ENCODE data around the gene BAIAP2L2. TPM values are rescaled to one million over a fixed set of nuclear protein-coding genes. Genes with fewer than 3 reads are reported as not detected.

The BAIAP2L2 gene
- total RNA-seq, 1 donor from 2014 or later, result 0.64 TPM

GRCh38 chr22:38086001-38086845 is 24.3 kb downstream of the BAIAP2L2 start:
- H3K27me3 Mint-ChIP-seq, result peaks cover 18% of the 10 kb centered on the region

GRCh38 chr22:38085501-38085900 is 25.0 kb downstream of the BAIAP2L2 start:
- Mint-ChIP-seq H3K4me3 (no peak overlapping the region), H3K27ac (no peak overlapping the region), H3K27me3 (peaks cover 18% of the 10 kb centered on the region), H3K36me3 (ENCODE audit: low read depth) (no peaks in the 10 kb centered on the region), H3K4me1 (peaks cover 7% of the 10 kb centered on the region), H3K9me3 (no peaks in the 10 kb centered on the region)
- CTCF ChIA-PET, result no interaction called here
- POLR2A ChIA-PET, result no interaction called here
- intact Hi-C loops (cut with micrococcal nuclease), result no loop called here
- DNase-seq (no peak), ATAC-seq (ENCODE audit: low read depth) (no peak)
- no peak for TF ChIP-seq CTCF (IDR thresholded peaks at IDR 0.05)

More at GRCh38 chr22:38086001-38086845, 24.3 kb downstream of the BAIAP2L2 start:
- DNase-seq, result no peak
- no peak for ATAC-seq (ENCODE audit: low read depth)
- Mint-ChIP-seq H3K4me3 (no peak overlapping the region), H3K9me3 (no peaks in the 10 kb centered on the region), H3K4me1 (peaks cover 7% of the 10 kb centered on the region), H3K36me3 (ENCODE audit: low read depth) (no peaks in the 10 kb centered on the region), H3K27ac (no peak overlapping the region)
- TF ChIP-seq CTCF (IDR thresholded peaks at IDR 0.05), result no peak
- POLR2A ChIA-PET, result no interaction called here
- CTCF ChIA-PET, result no interaction called here
- intact Hi-C loops (cut with micrococcal nuclease), result no loop called here

DNA sequence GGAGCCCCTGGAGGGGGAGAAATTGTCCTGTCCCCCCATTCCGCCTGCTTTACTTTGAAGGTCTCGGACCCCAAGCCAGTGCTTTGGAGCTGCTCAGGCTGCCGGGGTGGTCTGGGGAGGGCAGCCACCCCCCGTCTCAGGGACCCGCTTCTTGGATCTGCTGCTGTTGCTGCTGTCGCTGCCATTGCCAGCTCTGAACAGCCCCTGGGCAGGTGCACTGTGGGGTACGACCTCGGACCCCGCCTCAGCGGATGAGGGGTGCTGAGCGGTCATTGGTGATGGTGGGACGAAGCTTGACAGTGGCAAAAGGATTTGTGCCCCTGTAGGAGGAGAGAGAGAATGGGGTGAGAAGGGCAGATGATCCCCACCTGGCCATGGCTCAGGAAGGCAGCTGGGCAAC is 25.4 kb downstream of the BAIAP2L2 start:
- Mint-ChIP-seq H3K4me3 (no peak overlapping the region), H3K4me1 (peaks cover 7% of the 10 kb centered on the region), H3K27ac (no peak overlapping the region), H3K36me3 (ENCODE audit: low read depth) (no peaks in the 10 kb centered on the region), H3K9me3 (no peaks in the 10 kb centered on the region), H3K27me3 (peaks cover 20% of the 10 kb centered on the region)
- ChIA-PET POLR2A (no interaction called here), CTCF (no interaction called here)
- no peak for DNase-seq
- TF ChIP-seq CTCF (IDR thresholded peaks at IDR 0.05), result no peak
- intact Hi-C loops (cut with micrococcal nuclease), result no loop called here
- ATAC-seq (ENCODE audit: low read depth), result no peak

- ChIA-PET POLR2A (interaction anchor here (0.6 kb wide), 1 partner anchor 363 kb away, joined by 3 read pairs; no protein-coding TSS in a partner anchor), CTCF (no interaction called here)
- Mint-ChIP-seq H3K36me3 (ENCODE audit: low read depth) (no peaks in the 10 kb centered on the region), H3K4me1 (peaks cover 7% of the 10 kb centered on the region), H3K4me3 (no peak within 1 kb of the TSS), H3K27me3 (peaks cover 26% of the 10 kb centered on the region), H3K27ac (no peak within 1 kb of the TSS), H3K9me3 (no peaks in the 10 kb centered on the region)
- no peak for DNase-seq
- intact Hi-C loops (cut with micrococcal nuclease), result no loop called here
- ATAC-seq (ENCODE audit: low read depth), result no peak
- TF ChIP-seq CTCF (IDR thresholded peaks at IDR 0.05), result no peak
Measured at GRCh38 chr22:38083931-38084631, 26.4 kb downstream of the BAIAP2L2 start, which contains the start of gene SLC16A8. Gene SLC16A8, minus strand, starts transcription at chr22:38084184. Its CDS starts 1,311 bp downstream, at chr22:38082873.
